CD4-positive, alpha-beta T cell treated with Interleukin-17A for 4 hours (primary cell): ENCODE measurements around the gene PLIN4.

Experiments used
- DNase-seq: peaks from one replicate; pipeline ENCODE4 v3.0.0-alpha.2; 2020; ENCODE audit warnings: mixed read lengths

Gene PLIN4

GRCh38 chr19:4488496-4488895 lies 29.8 kb downstream of the PLIN4 start:
- no peak for DNase-seq

DNA sequence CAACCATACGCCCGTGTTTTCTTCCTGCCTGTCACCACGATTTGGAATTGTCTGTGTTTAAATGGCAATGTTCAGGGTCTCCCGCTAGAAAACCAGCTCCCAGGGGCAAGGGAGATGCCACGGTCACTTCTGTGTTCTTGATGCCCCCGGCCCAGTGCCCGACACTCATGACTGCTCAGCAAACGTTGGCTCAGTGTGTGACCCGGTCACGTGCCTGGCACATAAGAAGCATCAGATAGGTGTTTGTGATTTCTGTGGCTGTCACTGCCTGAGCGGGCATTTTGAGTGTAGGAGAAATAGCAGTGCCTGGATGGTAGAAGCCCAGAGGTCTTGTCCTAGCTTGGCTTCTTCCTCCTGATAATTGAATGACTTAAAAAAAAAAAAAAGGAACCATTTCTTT lies 30.7 kb downstream of the PLIN4 start:
- no peak for DNase-seq

GRCh38 chr19:4483385-4483784 lies 34.9 kb downstream of the PLIN4 start:
- no peak for DNase-seq

DNA sequence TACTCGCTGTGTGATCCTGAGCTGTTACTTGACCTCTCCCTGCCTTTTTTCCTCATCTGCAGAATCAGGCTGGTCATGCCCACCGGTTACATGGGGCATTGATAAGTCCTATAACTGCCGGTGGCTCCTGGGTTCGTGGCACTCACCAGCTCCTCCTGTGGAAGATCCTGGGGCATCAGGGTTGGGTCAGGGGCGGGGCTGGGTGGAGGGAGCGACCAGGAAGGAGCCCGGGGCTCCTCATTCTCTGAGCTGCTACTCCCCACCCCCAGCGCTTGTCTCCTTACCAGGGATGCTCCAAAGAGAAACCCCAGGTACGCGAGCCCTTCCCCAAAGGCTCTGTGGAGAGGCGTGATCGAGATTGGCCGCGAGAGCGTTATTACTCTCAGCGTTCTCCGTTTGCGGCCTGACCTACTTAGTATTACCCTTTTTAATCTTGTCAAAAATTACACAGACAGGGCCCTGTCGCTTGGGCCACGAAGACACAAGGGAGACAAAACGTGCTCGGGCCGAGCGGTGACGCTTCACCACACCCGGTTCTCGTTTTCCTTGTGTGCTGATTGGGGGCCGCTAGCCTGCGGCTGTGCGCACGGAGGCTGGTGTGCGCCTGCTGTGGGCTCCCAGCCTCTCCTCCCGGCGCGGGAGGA lies 35.4 kb downstream of the PLIN4 start:
- no peak for DNase-seq

- no peak for DNase-seq
These were observed 41.1 kb downstream of the PLIN4 start for GRCh38 chr19:4477034-4477801.

GRCh38 chr19:4474514-4475022 lies 43.7 kb downstream of the PLIN4 start:
- no peak for DNase-seq

DNA sequence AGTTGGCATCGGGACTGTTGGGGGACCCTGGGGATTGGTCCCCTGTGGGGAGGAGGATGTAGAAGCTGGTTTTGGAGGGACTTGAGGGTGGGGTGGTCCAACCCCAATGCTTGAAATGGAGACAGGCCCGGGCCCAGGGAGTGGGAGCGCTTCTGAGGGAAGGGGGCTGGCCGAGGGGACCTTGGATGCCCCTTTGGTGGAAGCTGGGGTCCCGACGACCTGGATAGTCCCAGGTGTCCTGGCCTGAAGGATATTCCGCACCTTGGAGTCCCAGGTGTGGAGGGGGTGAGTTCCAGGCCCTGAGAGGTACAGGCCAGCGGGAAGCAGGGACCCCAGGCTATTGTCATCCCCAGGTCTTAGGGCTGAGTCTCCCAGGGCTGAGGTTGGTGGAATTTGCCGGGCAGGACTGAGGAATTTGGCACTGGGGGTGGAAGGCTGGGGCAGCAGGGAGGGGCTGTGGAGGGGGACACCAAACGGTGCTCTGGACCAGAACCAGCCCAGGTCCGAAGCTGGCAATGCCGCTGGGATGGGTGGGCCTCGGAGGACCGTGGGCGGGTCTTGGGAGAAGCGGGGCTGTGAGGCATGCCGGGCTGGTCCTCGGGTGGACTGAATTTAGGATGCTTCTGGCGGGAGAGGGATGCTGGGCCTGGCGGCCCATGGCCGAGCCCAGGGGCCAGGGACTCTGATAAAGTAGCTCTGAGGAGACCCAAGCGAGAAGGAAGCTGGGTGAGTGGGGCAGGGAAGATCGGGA lies 44.3 kb downstream of the PLIN4 start:
- no peak for DNase-seq

DNA sequence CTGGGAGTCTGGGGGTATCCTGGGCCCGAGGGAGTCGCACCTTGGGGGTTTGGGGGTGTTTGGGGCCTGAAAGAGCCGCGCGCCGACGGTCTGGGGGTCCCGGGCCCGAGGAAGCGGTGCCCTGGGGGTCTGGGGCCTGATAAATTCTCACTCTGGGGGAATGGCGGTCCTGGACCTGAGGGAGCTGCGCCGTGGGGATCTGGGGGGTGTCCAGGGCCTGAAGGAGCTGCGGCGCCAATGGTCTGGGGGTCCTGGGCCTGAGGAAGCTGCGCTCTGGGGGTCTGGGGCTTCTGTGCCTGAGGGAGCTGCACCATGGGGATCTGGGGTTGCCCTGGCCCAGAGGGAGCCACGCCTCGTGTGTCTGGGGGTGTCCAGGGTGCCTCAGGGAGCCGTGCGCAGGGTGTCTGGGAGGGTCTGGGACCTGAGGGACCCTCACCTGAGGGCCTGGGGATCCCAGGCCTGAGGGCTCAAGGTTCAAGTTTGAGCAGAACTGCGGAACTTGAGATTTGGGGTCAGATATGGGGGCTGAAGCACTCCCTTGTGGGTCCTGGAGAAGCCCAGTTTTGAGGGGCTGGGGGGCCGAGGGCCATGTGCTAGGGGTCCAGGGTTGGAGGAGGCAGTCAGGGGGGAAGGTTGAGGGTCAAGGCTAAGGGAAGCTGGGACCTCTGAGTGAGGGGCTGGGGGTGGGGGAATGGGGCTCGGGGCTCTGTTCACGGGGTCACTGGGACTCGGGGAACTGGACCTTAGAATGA lies 45.1 kb downstream of the PLIN4 start:
- DNase-seq: no peak

- DNase-seq: no peak
These were observed 45.9 kb downstream of the PLIN4 start, which contains the start of gene HDGFL2 for GRCh38 chr19:4472174-4472974. Gene HDGFL2 (plus strand): TSS chr19:4472297. CDS start chr19:4472351, 54 bp downstream.

GRCh38 chr19:4471403-4472173 lies 46.7 kb downstream of the PLIN4 start:
- peak; percentile 97 for DNase-seq

GRCh38 chr19:4467835-4468234 lies 50.5 kb downstream of the PLIN4 start:
- DNase-seq: no peak

DNA sequence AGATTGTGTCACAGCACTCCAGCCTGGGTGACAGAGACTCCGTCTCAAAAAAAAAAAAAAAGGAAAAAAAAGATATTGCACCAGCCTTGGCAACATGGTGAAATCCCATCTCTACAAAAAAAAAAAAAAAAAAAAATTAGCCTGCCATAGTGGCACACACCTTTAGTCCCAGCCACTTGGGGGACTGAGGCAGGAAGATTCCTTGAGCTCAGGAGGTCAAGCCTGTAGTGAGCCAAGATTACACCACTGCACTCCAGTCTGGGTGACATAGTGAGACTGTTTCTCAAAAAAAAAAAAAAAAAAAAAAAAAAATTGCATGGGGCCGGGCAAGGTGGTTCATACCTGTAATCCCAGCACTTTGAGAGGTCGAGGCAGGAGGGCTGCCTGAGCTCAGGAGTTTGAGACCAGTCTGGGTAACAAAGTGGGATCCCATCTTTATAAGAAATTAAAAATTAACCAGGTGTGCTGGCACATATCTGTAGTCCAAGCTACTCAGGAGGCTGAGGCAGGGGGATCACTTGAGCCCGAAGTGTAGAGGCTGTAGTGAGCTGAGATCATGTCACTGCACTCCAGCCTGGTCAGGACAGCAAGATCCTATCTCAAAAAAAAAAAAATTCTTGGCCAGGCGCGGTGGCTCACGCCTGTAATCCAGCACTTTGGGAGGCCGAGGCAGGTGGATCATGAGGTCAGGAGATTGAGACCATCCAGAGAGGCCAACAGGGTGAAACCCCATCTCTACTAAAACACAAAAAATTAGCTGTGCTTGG lies 53.3 kb downstream of the PLIN4 start:
- DNase-seq: no peak

DNA sequence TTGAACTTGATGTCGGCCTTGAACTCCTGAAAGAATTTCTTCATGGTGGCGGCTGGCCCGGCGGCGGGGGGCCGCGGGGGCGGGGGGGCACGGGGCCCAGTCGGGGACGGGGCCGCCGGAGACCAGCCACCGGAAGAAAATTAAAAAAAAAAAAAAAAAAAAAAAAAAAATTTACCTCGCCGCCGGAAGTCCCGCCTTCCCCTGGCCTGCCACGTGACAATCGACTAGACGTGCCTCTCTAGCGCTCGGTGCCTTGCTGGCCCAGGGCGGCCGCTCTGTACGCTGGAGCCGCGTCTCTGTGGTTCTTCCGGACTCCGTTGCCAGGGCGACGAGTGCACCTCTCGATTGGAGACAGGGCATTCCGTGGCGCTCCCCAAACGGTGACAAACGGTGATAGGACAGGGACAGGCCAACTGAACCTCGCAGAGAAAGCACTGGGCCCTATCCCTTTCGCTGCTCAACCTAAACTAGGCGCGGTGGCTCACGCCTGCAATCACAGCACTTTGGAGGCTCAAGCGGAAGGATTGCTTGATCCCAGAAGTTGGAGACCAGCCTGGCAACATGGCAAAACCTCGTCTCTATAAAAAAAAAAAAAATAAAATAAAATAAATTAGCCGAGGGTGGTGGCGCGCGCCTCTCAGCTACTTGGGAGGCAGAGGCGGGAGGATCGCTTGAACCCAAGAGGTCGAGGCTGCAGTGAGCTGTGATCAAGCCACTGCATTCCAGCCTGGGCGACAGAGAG lies 60.5 kb downstream of the PLIN4 start, which contains the start of gene UBXN6:
Gene UBXN6, minus strand, starts transcription at position 141 of the 742 bp plus-strand sequence. Its CDS starts 97 bp downstream, at position 44.
- peak; percentile 98 for DNase-seq

- peak; percentile 71 for DNase-seq
These were observed 61.2 kb downstream of the PLIN4 start for GRCh38 chr19:4456843-4457653.

GRCh38 chr19:4456476-4456842 lies 61.8 kb downstream of the PLIN4 start:
- DNase-seq: no peak

- DNase-seq: no peak
These were observed 62.4 kb downstream of the PLIN4 start for GRCh38 chr19:4455719-4456475.
